ENCODE data around the gene SPO11. TPM values are rescaled to one million over a fixed set of nuclear protein-coding genes. Genes with fewer than 3 reads are reported as not detected.

The SPO11 gene
- total and polyA plus RNA-seq, 2 donors (not counting 1 experiment from before 2014, with no cell fraction given), result not detected

- Mint-ChIP-seq H3K4me3 (no peak overlapping the region), H3K27ac (no peak overlapping the region), H3K4me1 (peaks cover 5% of the 10 kb centered on the region), H3K27me3 (no peaks in the 10 kb centered on the region), H3K9me3 (ENCODE audit: insufficient read depth) (no peaks in the 10 kb centered on the region)
- H3K9me3 ChIP-seq (ENCODE audit: control extremely low read depth in 1 of 3, control insufficient read depth in 2 of 3, insufficient read depth in 1 of 3, low read length in 2 of 3), result no peaks in the 10 kb centered on the region
- H3K36me3 ChIP-seq (replicated peaks in 1 of 2; ENCODE audit: control extremely low read depth in 1 of 2, control insufficient read depth in 1 of 2, extremely low read depth in 1 of 2, insufficient read depth in 2 of 2, low read length in 1 of 2), result peaks cover 0 to 85% of the 10 kb centered on the region in 2 experiments
- DNase-seq (no peak), ATAC-seq (ENCODE audit: low read depth) (no peak)
- intact Hi-C loops (cut with micrococcal nuclease), result no loop called here
- no peaks in the 10 kb centered on the region for H3K79me2 ChIP-seq (ENCODE audit: control insufficient read depth, insufficient read depth, low read length)
- CTCF ChIA-PET, result interaction anchor here (1.2 kb wide), 2 partner anchors 125 to 833 kb away, joined by 3 to 4 read pairs; no protein-coding TSS in a partner anchor
- no peak overlapping the region for H3K27ac ChIP-seq (ENCODE audit: low read length in 2 of 2)
- H3K27me3 ChIP-seq (replicated peaks in 1 of 4; ENCODE audit: control extremely low read depth in 1 of 4, control insufficient read depth in 3 of 4, insufficient read depth in 4 of 4, low read length in 3 of 4), result no peaks in the 10 kb centered on the region
- no peaks in the 10 kb centered on the region for H3K4me1 ChIP-seq (ENCODE audit: control insufficient read depth in 2 of 2, insufficient read depth in 2 of 2, low read length in 2 of 2)
- POLR2A ChIA-PET, result no interaction called here
- H3K4me3 ChIP-seq (ENCODE audit: control extremely low read depth in 1 of 5, extremely low read depth in 1 of 5, insufficient read depth in 1 of 5, low read depth in 2 of 5, low read length in 4 of 5), result no peak overlapping the region
- H3K4me2 ChIP-seq (replicated peaks; ENCODE audit: low read depth, low read length, poor library complexity, severe bottlenecking), result no peak overlapping the region
- TF ChIP-seq CTCF (IDR thresholded peaks at IDR 0.05), result no peak
- TF ChIP-seq EZH2 (IDR thresholded peaks at IDR 0.05; ENCODE audit: borderline replicate concordance, insufficient read depth, low read depth, low read length, poor library complexity, severe bottlenecking), result no peak
- H4K20me1 ChIP-seq (ENCODE audit: control insufficient read depth, insufficient read depth, low read length, poor library complexity, severe bottlenecking), result no peaks in the 10 kb centered on the region
- H2AFZ ChIP-seq (ENCODE audit: insufficient read depth, low read depth, low read length, poor library complexity, severe bottlenecking), result no peak overlapping the region
- 82% methylated on average over 12 of the region's 12 CpGs for WGBS (ENCODE audit: insufficient coverage)
- no peak overlapping the region for H3K9ac ChIP-seq (ENCODE audit: low read length)
Observed at GRCh38 chr20:57374343-57374930, 44.8 kb downstream of the SPO11 start.

- CTCF ChIA-PET, result interaction anchor here (0.8 to 1.5 kb wide), 3 partner anchors 121 to 124 kb away, joined by 3 to 6 read pairs (median 4); no protein-coding TSS in a partner anchor
- no peaks in the 10 kb centered on the region for H3K27me3 Mint-ChIP-seq
- no peaks in the 10 kb centered on the region for H3K79me2 ChIP-seq (ENCODE audit: control insufficient read depth, insufficient read depth, low read length)
- no peaks in the 10 kb centered on the region for H3K4me1 ChIP-seq (ENCODE audit: control insufficient read depth in 2 of 2, insufficient read depth in 2 of 2, low read length in 2 of 2)
- H3K4me3 ChIP-seq (ENCODE audit: control extremely low read depth in 1 of 5, extremely low read depth in 1 of 5, insufficient read depth in 1 of 5, low read depth in 2 of 5, low read length in 4 of 5), result no peak overlapping the region
- no peak for TF ChIP-seq EZH2 (IDR thresholded peaks at IDR 0.05; ENCODE audit: borderline replicate concordance, insufficient read depth, low read depth, low read length, poor library complexity, severe bottlenecking)
- TF ChIP-seq CTCF (IDR thresholded peaks at IDR 0.05), result no peak
- H3K4me3 Mint-ChIP-seq, result no peak overlapping the region
- no peaks in the 10 kb centered on the region for H4K20me1 ChIP-seq (ENCODE audit: control insufficient read depth, insufficient read depth, low read length, poor library complexity, severe bottlenecking)
- peaks cover 0 to 82% of the 10 kb centered on the region in 2 experiments for H3K36me3 ChIP-seq (replicated peaks in 1 of 2; ENCODE audit: control extremely low read depth in 1 of 2, control insufficient read depth in 1 of 2, extremely low read depth in 1 of 2, insufficient read depth in 2 of 2, low read length in 1 of 2)
- H3K27ac Mint-ChIP-seq, result no peak overlapping the region
- POLR2A ChIA-PET, result no interaction called here
- intact Hi-C loops (cut with micrococcal nuclease), result no loop called here
- no peak overlapping the region for H2AFZ ChIP-seq (ENCODE audit: insufficient read depth, low read depth, low read length, poor library complexity, severe bottlenecking)
- DNase-seq (no peak), ATAC-seq (ENCODE audit: low read depth) (no peak)
- H3K27me3 ChIP-seq (replicated peaks in 1 of 4; ENCODE audit: control extremely low read depth in 1 of 4, control insufficient read depth in 3 of 4, insufficient read depth in 4 of 4, low read length in 3 of 4), result no peaks in the 10 kb centered on the region
- no peak overlapping the region for H3K4me2 ChIP-seq (replicated peaks; ENCODE audit: low read depth, low read length, poor library complexity, severe bottlenecking)
- WGBS (ENCODE audit: insufficient coverage), result 96% methylated on average over 12 of the region's 14 CpGs
- no peaks in the 10 kb centered on the region for H3K9me3 ChIP-seq (ENCODE audit: control extremely low read depth in 1 of 3, control insufficient read depth in 2 of 3, insufficient read depth in 1 of 3, low read length in 2 of 3)
- no peak overlapping the region for H3K9ac ChIP-seq (ENCODE audit: low read length)
- no peaks in the 10 kb centered on the region for H3K9me3 Mint-ChIP-seq (ENCODE audit: insufficient read depth)
- peaks cover 5% of the 10 kb centered on the region for H3K4me1 Mint-ChIP-seq
- no peak overlapping the region for H3K27ac ChIP-seq (ENCODE audit: low read length in 2 of 2)
Observed at GRCh38 chr20:57374931-57375651, 45.5 kb downstream of the SPO11 start.
